Hematopoietic multipotent progenitor cell treated with erythropoietin and hydrocortisone succinate and interleukin-3 and kit ligand, for 15 days (in vitro differentiated cells): ENCODE measurements around the gene PLAAT1.

Source experiments
- DNase-seq: peaks from one replicate; pipeline ENCODE4 v3.0.0-alpha.2; 2015; ENCODE audit warnings: low spot score

The PLAAT1 gene

DNA sequence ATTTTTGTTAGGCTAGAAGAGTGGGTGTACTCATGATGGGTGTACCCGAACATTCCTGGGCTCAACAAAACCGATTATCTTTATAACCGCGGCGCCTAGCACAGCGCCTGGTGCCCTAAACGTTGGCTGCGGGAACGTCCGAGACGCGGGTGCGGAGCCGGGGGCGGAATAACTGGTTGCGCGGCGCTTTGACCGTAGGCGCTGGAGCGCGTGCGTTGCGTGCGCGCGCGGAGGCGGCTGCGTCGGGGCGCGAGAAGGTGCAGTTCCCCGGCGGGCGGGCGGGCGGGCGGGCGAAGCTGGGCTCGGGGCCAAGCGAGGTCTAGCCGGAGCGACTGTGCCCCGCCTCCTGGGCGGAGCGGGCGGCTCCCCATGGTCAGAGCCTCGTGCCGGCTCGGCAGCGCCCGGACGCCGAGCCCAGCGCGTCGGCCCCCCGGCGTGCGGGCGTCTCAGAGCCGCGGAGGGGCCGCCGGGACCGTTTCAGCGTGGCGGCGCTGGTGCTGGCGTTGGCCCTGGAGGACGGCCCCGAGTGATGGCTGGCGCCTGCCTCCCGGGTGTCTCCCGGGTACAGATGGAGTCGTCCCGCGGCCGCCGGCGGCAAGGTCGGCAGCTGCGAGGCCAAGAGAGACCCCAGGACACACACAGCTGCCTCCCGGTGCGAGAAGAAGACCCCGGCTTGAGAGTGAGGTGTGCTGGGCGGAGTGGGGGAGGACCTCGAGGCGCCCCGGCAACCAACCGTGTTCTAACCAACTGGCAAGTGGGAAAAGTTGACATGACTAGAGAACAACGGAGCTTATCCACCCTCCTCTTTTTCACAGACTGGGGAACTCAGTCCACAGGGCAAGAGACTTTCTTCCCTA lies at the start of gene PLAAT1:
PLAAT1 (plus strand) TSS at position 373 of the 857 bp plus-strand sequence. CDS start 14,429 bp downstream, outside the sequence.
- DNase-seq = peak; percentile 35

DNA sequence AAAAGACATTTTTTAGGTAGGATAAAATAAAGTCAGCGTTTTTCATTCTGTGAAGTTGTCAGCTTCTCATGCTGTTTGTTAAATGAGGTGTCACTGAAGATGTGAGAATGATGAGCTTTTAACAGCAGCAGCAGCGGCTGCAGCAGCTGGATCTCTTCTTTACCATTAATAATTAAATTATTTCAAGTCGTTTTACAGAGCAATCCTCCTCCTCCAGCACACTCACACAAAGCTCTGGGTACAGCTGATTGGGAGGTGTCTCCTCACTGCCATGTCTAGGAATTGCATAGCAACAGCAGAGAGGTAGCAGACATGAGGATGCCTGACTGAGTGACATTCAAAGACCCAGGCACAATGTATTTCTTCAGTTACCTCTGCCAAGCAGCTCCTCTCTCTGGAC lies 46.7 kb upstream of the PLAAT1 start:
- no peak for DNase-seq

DNA sequence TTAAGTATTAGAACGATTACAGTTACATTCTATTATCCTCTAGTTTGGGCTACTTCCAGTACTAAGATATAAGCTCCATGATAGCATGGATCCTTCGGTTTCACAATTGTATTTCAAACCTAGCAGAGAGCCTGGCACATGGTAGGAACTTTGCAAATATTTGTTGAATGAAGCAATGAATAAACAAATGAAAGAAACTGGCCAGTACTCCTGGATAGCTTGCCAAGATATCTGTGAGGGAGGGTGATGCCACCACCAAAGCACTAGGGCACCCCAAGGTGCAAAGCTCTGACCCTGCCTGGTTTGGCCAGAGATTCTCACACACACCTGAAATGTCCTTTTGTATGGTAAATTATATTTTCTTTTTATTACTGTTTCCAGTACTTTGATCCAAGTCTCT lies 44.3 kb upstream of the PLAAT1 start:
- no peak for DNase-seq

- no peak for DNase-seq
Measured at GRCh38 chr3:193207290-193208273, 33.4 kb upstream of the PLAAT1 start.

DNA sequence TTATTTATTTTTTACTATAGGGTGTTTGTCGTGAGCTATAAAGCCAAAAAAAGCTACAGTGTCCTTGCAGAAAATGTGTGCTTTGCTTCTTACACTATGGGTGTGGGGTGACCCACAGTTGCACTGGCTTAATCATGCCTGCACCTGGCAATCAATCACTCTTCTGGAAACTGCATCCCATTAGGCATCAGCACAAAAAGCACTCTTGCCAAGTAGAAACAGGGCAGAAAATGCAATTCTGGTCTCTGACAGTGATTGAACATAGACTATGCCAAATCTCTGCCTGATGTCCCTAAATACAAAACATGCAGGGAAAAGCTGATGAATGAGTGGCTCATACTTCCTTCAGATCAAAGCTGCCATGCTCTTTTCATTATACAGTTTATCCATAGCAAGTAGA lies 30.4 kb upstream of the PLAAT1 start:
- no peak for DNase-seq

DNA sequence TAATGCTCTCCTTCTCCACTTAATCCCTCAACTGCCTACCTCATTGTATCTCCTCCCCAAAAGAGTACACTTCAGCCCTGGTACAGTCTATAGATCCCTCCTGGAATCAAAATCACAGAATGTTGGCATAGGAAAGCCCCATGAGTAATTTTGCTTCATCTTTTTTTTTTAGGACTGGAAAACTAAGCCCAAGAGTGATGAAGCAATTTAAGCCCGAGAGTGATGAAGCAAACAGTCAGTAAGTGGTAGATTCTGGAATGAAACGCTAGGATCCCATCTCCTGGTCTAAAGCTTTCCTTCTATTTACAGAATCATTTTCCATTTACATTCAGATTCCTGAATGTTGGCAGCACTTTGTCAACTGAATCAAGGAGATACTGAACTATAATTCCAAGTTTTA lies 29.8 kb upstream of the PLAAT1 start:
- DNase-seq = no peak

GRCh38 chr3:193211984-193212383 lies 29.0 kb upstream of the PLAAT1 start:
- no peak for DNase-seq

- DNase-seq = no peak
Measured at GRCh38 chr3:193212844-193213243, 28.2 kb upstream of the PLAAT1 start.

GRCh38 chr3:193214445-193214844 lies 26.6 kb upstream of the PLAAT1 start:
- DNase-seq = no peak

GRCh38 chr3:193225302-193226125 lies 15.5 kb upstream of the PLAAT1 start:
- no peak for DNase-seq

DNA sequence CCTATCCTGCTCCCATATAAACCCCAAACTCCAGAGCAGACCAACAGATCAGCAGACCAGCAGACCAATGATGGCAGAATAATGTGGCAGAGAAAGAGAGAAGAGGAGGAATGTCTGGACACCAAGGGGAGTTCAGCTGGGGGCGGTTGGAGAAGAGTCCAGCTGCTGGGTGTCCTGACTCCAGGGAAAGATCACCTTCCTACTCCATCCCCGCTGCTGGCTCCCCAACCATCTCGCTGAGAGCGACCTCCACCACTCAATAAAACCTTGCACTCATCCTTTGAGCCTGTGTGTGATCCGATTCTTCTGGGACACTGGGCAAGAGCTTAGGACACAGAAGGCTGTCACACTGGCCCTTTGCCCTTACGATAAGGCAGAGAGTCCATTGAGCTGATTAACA lies 12.8 kb upstream of the PLAAT1 start:
- DNase-seq = no peak

- DNase-seq = no peak
Measured at GRCh38 chr3:193229851-193230420, 11.1 kb upstream of the PLAAT1 start.

GRCh38 chr3:193230610-193231009 lies 10.4 kb upstream of the PLAAT1 start:
- no peak for DNase-seq

DNA sequence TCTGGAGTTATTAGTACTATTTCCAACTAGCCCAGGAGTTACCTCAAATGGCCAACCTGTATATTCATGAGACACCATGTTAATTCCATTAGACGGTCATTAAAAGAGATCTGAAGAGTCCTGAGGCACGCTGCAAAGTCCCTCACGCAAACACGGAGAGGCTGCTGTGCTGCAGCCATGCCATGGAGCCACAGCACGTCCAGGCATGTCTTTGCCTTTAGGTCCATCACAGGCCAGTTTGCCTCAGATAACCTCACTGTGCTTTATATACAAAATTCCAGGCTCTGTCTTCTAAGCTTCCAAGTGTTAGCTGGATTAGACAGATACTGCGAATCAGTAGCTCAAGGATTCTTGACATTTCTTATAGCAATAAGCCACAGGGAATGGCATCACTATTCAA lies 9.8 kb upstream of the PLAAT1 start:
- no peak for DNase-seq

DNA sequence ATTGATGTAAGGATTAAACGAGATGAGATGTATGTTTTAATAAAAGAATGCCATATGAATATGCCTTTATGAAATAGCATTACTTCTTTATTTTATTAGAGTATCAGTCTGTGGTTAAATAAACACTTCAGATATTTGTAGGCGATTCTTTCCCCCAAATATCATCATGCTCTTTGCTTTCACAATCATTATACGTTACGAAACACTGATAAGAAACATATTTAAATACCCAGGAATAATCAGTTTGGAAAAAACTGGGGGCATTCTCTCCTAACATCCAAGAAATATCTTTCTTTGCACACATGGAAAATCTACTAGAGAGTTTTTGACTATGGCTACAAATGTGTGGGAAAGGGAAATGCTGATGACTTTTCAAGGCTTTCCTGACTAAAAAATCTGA lies 4.4 kb upstream of the PLAAT1 start:
- no peak for DNase-seq

DNA sequence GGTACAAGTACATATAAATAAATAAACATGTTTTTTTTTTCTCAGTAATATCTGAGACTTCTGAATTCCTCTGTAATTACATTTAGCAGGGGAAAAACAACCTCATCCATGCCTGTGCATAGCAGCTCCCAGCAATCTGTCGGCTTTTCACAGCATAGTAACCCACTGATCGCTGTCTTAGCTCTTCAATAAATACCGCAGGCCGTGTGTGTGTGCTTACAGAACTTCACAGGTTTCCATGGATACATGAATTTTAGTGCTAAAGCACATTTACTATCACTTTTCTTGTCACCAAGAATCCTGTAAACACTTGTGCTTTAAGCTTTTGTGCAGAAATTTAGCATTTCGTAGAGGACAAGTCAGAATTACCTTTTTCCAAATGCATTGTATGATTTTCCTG lies 4.0 kb upstream of the PLAAT1 start:
- DNase-seq = no peak

DNA sequence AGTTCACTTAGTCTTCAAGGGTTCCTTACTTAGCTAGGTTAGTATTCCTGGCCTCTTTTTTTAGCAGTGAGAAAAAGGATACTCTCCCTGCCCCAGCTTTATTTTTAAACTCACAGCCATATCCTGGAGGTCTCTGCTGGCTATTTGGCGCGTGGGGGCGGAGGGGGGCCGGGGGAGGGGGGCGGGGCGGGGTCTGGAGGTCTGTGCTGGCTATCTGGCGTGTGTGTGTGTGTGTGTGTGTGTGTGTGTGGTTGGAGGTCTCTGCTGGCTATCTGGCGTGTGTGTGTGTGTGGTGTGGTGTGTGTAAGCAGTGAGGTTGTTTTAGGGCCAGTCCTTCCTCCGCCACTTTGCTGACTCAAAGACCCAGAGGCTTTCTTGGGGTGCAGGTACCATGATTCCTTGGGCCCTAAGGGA lies 579 bp upstream of the PLAAT1 start:
- no peak for DNase-seq

- no peak for DNase-seq
Measured at GRCh38 chr3:193241716-193242115, 694 bp downstream of the PLAAT1 start.

DNA sequence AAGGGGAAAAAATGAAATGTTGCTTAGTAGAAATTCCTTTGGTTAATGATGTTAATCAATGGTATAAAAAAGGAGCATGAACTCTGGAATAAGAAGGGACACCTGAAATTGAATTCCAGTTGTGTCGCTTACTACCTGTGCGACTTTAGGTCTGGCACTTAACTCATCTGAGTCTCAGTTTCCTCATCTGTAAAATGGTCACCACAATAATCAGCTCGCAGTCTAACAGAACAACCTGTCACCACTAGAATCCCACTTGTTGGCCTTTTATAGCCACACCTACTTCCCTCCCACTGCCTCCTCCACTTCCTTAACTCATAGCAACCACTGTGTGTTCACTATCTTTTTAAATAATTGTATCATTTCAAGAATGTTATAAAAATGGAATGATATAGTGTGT lies 2.5 kb downstream of the PLAAT1 start:
- DNase-seq = no peak

DNA sequence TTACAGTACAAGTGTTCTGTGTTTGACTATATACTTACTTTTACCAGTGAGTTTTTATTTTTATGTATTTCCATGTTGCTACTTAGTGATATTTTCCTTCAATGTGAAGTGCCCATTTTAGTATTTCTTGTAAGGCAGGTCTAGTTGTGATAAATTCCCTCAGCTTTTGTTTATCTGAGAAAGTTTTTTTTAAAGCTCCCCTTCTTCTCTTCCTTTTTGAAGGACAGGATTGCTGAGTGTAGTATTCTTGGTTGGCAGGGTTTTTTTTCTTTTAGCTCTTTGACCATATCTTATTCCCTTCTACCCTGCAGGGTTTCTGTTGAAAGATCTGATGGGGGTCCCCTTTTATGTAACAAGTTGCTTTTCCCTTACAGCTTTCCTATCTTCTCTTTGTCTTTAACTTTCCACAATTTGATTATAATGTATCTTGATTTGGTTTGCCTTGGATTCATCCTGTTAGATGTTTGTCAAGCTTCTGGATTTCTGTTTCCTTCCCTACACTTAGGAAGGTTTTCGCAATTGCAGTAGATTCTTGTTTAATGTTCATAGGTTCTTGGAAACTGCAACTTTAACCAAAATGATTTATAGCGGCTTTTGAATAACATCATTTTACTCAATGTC lies 7.9 kb downstream of the PLAAT1 start:
- DNase-seq = no peak

- no peak for DNase-seq
Measured at GRCh38 chr3:193250492-193250891, 9.5 kb downstream of the PLAAT1 start.
